Stimulated activated CD8-positive, alpha-beta memory T cell treated with anti-CD3 and anti-CD28 coated beads, Interleukin-7, amount 100 ng/mL, for 4 hours (primary cell): ENCODE measurements around the gene ENKD1.
"Not testable (repeated sequence)": the region's sequence is repeated elsewhere in the genome, so short reads cannot be mapped to it uniquely, and the experiment has no call there.

Experiments
- DNase-seq, 2 donors: peaks; one replicate each; pipeline ENCODE4 v3.0.0-alpha.2; 2020; ENCODE audit warnings: low read depth in 2 of 2

ENKD1 gene

GRCh38 chr16:67666559-67667452, at the start of gene ENKD1, which contains the start of gene C16orf86:
Gene ENKD1 (minus strand): TSS chr16:67666750. CDS start chr16:67666442, 308 bp downstream.
Gene C16orf86 (plus strand): TSS chr16:67666814. CDS start chr16:67666971, 157 bp downstream.
- DNase-seq, result peak; percentile 59 to 75

- no peak for DNase-seq
Observed at GRCh38 chr16:67716097-67716496, 49.5 kb upstream of the ENKD1 start.

- DNase-seq, result no peak
Observed at GRCh38 chr16:67714522-67714921, 48.0 kb upstream of the ENKD1 start.

GRCh38 chr16:67713647-67714273, 47.2 kb upstream of the ENKD1 start:
- no peak for DNase-seq

GRCh38 chr16:67710607-67711006, 44.1 kb upstream of the ENKD1 start:
- no peak for DNase-seq

GRCh38 chr16:67709050-67709449, 42.5 kb upstream of the ENKD1 start:
- DNase-seq, result no peak

GRCh38 chr16:67708368-67708771, 41.8 kb upstream of the ENKD1 start:
- no peak for DNase-seq

- DNase-seq, result no peak
Observed at GRCh38 chr16:67707790-67708189, 41.2 kb upstream of the ENKD1 start.

- no peak for DNase-seq
Observed at GRCh38 chr16:67707210-67707609, 40.7 kb upstream of the ENKD1 start.

- no peak for DNase-seq
Observed at GRCh38 chr16:67704110-67704509, 37.6 kb upstream of the ENKD1 start.

GRCh38 chr16:67703626-67704025, 37.1 kb upstream of the ENKD1 start:
- no peak for DNase-seq

- no peak for DNase-seq
Observed at GRCh38 chr16:67702130-67702529, 35.6 kb upstream of the ENKD1 start.

- no peak for DNase-seq
Observed at GRCh38 chr16:67701420-67701819, 34.9 kb upstream of the ENKD1 start.

GRCh38 chr16:67699265-67699664, 32.7 kb upstream of the ENKD1 start:
- no peak for DNase-seq

- no peak for DNase-seq
Observed at GRCh38 chr16:67697422-67698185, 31.1 kb upstream of the ENKD1 start.

- DNase-seq, result no peak
Observed at GRCh38 chr16:67694611-67695010, 28.1 kb upstream of the ENKD1 start.

GRCh38 chr16:67693517-67694285, 27.2 kb upstream of the ENKD1 start:
- not testable (repeated sequence) for DNase-seq

GRCh38 chr16:67685388-67686112, 19.0 kb upstream of the ENKD1 start:
- no peak for DNase-seq

- DNase-seq, result no peak
Observed at GRCh38 chr16:67683767-67684166, 17.2 kb upstream of the ENKD1 start.

- no peak for DNase-seq
Observed at GRCh38 chr16:67679935-67680897, 13.7 kb upstream of the ENKD1 start.
